ENCODE measurements around the gene TOX2. TPM values are rescaled to one million over a fixed set of nuclear protein-coding genes. Genes with fewer than 3 reads are reported as not detected.

Gene TOX2
- polyA plus RNA-seq, 3 donors, result 0.39 to 0.56 (median 0.47) TPM

DNA sequence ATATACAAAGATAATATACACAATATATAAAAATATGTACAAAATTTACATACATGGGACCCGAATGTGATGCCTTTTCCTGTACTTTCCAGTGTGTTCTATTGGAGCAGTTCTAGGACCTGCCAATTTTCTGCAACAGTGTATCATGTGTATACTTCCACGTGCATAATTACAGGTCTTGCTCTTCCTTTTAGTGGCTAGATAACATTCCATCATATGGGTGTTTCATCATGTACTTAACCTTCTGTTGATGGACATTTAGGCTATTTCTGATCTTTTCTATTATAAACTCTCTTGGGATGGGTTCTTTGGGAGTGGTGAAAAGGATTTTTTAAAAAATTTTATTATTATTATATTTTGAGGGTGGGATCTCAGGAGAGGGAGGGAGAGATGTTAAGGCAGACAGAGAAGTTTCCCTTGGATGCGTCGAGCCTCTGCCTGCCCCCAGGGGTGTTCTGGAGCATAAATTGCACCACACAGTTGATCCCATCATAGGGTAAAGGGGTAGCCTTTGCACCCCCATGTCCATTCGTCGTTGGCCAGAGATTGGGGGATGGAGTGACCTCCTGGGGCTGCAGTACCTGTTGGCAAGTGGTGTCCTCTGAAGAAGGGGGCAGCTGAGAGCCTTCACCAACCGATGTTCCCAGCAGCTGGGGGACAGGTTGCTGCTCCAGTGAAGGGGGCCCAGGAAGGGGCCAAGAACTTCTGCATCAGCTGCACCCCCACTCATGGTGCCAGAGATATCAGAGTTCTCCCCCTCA, 110.3 kb downstream of the TOX2 start:
- Histone ChIP-seq H3K79me2 (ENCODE audit: insufficient read depth, low read length) (no peaks in the 10 kb centered on the region), H3K4me1 (ENCODE audit: control insufficient read depth in 1 of 2, insufficient read depth in 2 of 2, low read length in 2 of 2) (no peaks in the 10 kb centered on the region), H3K4me3 (replicated peaks in 1 of 3; ENCODE audit: low read depth in 2 of 3, low read length in 3 of 3) (no peak overlapping the region), H3K36me3 (replicated peaks in 1 of 2; ENCODE audit: control insufficient read depth in 1 of 2, insufficient read depth in 2 of 2, low read length in 2 of 2) (no peaks in the 10 kb centered on the region), H3K27ac (ENCODE audit: low read depth in 1 of 2, low read length in 2 of 2) (no peak overlapping the region), H3K9ac (ENCODE audit: insufficient read depth, low read length, poor library complexity, severe bottlenecking) (no peak overlapping the region), H3K4me2 (replicated peaks; ENCODE audit: extremely low read depth, low read length, poor library complexity, severe bottlenecking) (no peak overlapping the region), H2AFZ (ENCODE audit: insufficient read depth, low read depth, low read length, poor library complexity, severe bottlenecking) (no peak overlapping the region), H4K20me1 (ENCODE audit: insufficient read depth, low read length) (no peaks in the 10 kb centered on the region), H3K27me3 (ENCODE audit: control insufficient read depth in 2 of 2, insufficient read depth in 2 of 2, low read length in 2 of 2) (peaks cover 0 to 17% of the 10 kb centered on the region in 2 donors), H3K9me3 (replicated peaks in 1 of 2; ENCODE audit: control insufficient read depth in 1 of 2, insufficient read depth in 1 of 2, low read length in 2 of 2) (no peaks in the 10 kb centered on the region)
- TF ChIP-seq, protein P1, sequence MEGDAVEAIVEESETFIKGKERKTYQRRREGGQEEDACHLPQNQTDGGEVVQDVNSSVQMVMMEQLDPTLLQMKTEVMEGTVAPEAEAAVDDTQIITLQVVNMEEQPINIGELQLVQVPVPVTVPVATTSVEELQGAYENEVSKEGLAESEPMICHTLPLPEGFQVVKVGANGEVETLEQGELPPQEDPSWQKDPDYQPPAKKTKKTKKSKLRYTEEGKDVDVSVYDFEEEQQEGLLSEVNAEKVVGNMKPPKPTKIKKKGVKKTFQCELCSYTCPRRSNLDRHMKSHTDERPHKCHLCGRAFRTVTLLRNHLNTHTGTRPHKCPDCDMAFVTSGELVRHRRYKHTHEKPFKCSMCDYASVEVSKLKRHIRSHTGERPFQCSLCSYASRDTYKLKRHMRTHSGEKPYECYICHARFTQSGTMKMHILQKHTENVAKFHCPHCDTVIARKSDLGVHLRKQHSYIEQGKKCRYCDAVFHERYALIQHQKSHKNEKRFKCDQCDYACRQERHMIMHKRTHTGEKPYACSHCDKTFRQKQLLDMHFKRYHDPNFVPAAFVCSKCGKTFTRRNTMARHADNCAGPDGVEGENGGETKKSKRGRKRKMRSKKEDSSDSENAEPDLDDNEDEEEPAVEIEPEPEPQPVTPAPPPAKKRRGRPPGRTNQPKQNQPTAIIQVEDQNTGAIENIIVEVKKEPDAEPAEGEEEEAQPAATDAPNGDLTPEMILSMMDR (IDR thresholded peaks at IDR 0.05), result no peak
- H3K4me3 Mint-ChIP-seq, result no peak overlapping the region
- H3K27me3 Mint-ChIP-seq (ENCODE audit: low read depth in 3 of 3), result peaks cover 8 to 54% (median 21%) of the 10 kb centered on the region in 3 donors
- H3K9me3 Mint-ChIP-seq, result no peaks in the 10 kb centered on the region
- no peaks in the 10 kb centered on the region for H3K36me3 Mint-ChIP-seq
- DNase-seq, result no peak
- 94% methylated on average over 4 of the region's 7 CpGs for WGBS (ENCODE audit: insufficient coverage)
- no peak overlapping the region for H3K27ac Mint-ChIP-seq
- H3K4me1 Mint-ChIP-seq, result peaks cover 2% of the 10 kb centered on the region
- intact Hi-C loops (cut with micrococcal nuclease), result no loop called here

DNA sequence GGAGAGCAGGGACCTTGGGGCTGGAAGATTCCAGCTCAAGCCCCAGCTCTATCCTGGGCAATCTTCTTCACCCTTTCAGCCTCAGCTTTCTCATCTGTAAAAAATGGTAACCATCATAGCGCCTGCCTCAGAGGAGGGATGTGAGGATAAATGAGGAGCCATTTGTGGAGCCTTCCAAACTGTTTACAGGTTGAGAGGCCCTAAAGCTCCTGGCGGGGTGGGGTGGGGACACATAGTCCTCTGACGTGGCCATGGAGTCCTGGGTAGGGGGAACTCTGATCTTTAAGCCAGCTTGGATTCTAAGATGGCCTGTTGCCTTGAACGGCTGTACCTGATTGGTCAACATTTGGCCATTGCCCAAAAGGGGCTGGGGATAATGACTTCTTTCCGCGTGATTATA, 111.1 kb downstream of the TOX2 start:
- peaks cover 0 to 14% of the 10 kb centered on the region in 2 donors for H3K27me3 ChIP-seq (ENCODE audit: control insufficient read depth in 2 of 2, insufficient read depth in 2 of 2, low read length in 2 of 2)
- Mint-ChIP-seq H3K27ac (peak overlapping the region in 1 of 7 donors; percentile 37), H3K4me1 (no peaks in the 10 kb centered on the region), H3K4me3 (no peak overlapping the region), H3K9me3 (peaks cover 0 to 1% (median 0%) of the 10 kb centered on the region in 7 donors), H3K36me3 (no peaks in the 10 kb centered on the region), H3K27me3 (ENCODE audit: low read depth in 3 of 3) (peaks cover 7 to 61% (median 22%) of the 10 kb centered on the region in 3 donors)
- H3K9ac ChIP-seq (ENCODE audit: insufficient read depth, low read length, poor library complexity, severe bottlenecking), result no peak overlapping the region
- intact Hi-C loops (cut with micrococcal nuclease), result no loop called here
- no peak overlapping the region for H2AFZ ChIP-seq (ENCODE audit: insufficient read depth, low read depth, low read length, poor library complexity, severe bottlenecking)
- H3K36me3 ChIP-seq (replicated peaks in 1 of 2; ENCODE audit: control insufficient read depth in 1 of 2, insufficient read depth in 2 of 2, low read length in 2 of 2), result no peaks in the 10 kb centered on the region
- no peak for DNase-seq
- no peaks in the 10 kb centered on the region for H4K20me1 ChIP-seq (ENCODE audit: insufficient read depth, low read length)
- H3K79me2 ChIP-seq (ENCODE audit: insufficient read depth, low read length), result no peaks in the 10 kb centered on the region
- TF ChIP-seq, protein P1 (IDR thresholded peaks at IDR 0.05), result no peak
- no peak overlapping the region for H3K27ac ChIP-seq (ENCODE audit: low read depth in 1 of 2, low read length in 2 of 2)
- no peaks in the 10 kb centered on the region for H3K4me1 ChIP-seq (ENCODE audit: control insufficient read depth in 1 of 2, insufficient read depth in 2 of 2, low read length in 2 of 2)
- WGBS (ENCODE audit: insufficient coverage), result 90% methylated on average over 2 of the region's 6 CpGs
- no peak overlapping the region for H3K4me2 ChIP-seq (replicated peaks; ENCODE audit: extremely low read depth, low read length, poor library complexity, severe bottlenecking)
- no peaks in the 10 kb centered on the region for H3K9me3 ChIP-seq (replicated peaks in 1 of 2; ENCODE audit: control insufficient read depth in 1 of 2, insufficient read depth in 1 of 2, low read length in 2 of 2)
- H3K4me3 ChIP-seq (replicated peaks in 1 of 3; ENCODE audit: low read depth in 2 of 3, low read length in 3 of 3), result no peak overlapping the region
